Naive thymus-derived CD4-positive, alpha-beta T cell (primary cell): ENCODE data around the gene HOATZ. TPM values are rescaled to one million over a fixed set of nuclear protein-coding genes. Genes with fewer than 3 reads are reported as not detected.

Experiments used
- ATAC-seq: fragments of 150-1000 bp; cut with Tn5 transposase; 2 replicates; pipeline ENCODE4 v1.10.0; 2021; ENCODE audit warnings: mild to moderate bottlenecking, moderate library complexity
- CTCF ChIA-PET: fragments of 350-600 bp; sonication (Branson Sonifier 250); formaldehyde crosslinking; loops from one replicate; lab custom pipeline; 2021; ENCODE audit warnings: antibody characterized with exemption; lab: Charles Lee
- POLR2A ChIA-PET: fragments of 350-600 bp; sonication (Branson Sonifier 250); formaldehyde crosslinking; loops from one replicate; lab custom pipeline; 2021; ENCODE audit warnings: antibody characterized with exemption, inconsistent platforms; lab: Charles Lee
- DNase-seq, 9 donors: peaks; one replicate each; pipeline versions ENCODE4 v3.0.0 to v3.0.0-alpha.2; 2020 to 2022; ENCODE audit warnings: mixed read lengths in 1 of 9
- H3K27ac ChIP-seq: one replicate; pipeline ENCODE4 v1.7.0; 2013; ENCODE audit warnings: mild to moderate bottlenecking, low read depth, low read length, moderate library complexity
- H3K27me3 ChIP-seq, 2 donors: one replicate each; pipeline ENCODE4 v1.7.0; 2013; ENCODE audit warnings: low read length in 2 of 2, mild to moderate bottlenecking in 2 of 2, moderate library complexity in 2 of 2; ENCODE audit not compliant: control insufficient read depth in 2 of 2, insufficient read depth in 2 of 2
- H3K36me3 ChIP-seq, 3 experiments: 1 replicate in 2 of 3; 2 replicates in 1 of 3; pipeline ENCODE4 v1.7.0; 2013; ENCODE audit warnings: low read length in 3 of 3, mild to moderate bottlenecking in 3 of 3, moderate library complexity in 1 of 3; ENCODE audit not compliant: insufficient read depth in 3 of 3, control insufficient read depth in 2 of 3
- H3K4me1 ChIP-seq, 2 donors: one replicate each; pipeline ENCODE4 v1.7.0; 2013; ENCODE audit warnings: low read length in 2 of 2, mild to moderate bottlenecking in 2 of 2, moderate library complexity in 1 of 2; ENCODE audit not compliant: control insufficient read depth in 2 of 2, insufficient read depth in 2 of 2
- H3K4me3 ChIP-seq: 2 replicates; pipeline ENCODE4 v1.7.0; 2013; ENCODE audit warnings: mild to moderate bottlenecking, low read length
- H3K9me3 ChIP-seq, 3 experiments: 1 replicate in 2 of 3; 2 replicates in 1 of 3; pipeline ENCODE4 v1.7.0; 2013; ENCODE audit warnings: low read length in 3 of 3; ENCODE audit not compliant: control insufficient read depth in 2 of 3
- H3K27ac Mint-ChIP-seq, 9 donors: one replicate each; pipeline ENCODE4 v1.8.0; 2020 to 2022; ENCODE audit warnings: mixed read lengths in 9 of 9, mild to moderate bottlenecking in 8 of 9, moderate library complexity in 5 of 9, inconsistent platforms in 2 of 9
- H3K27me3 Mint-ChIP-seq, 5 donors: one replicate each; pipeline ENCODE4 v1.8.0; 2021 to 2022; ENCODE audit warnings: mixed read lengths in 5 of 5, mild to moderate bottlenecking in 1 of 5
- H3K36me3 Mint-ChIP-seq, 5 donors: one replicate each; pipeline ENCODE4 v1.8.0; 2020 to 2022; ENCODE audit warnings: mixed read lengths in 5 of 5, mild to moderate bottlenecking in 3 of 5, inconsistent platforms in 1 of 5
- H3K4me1 Mint-ChIP-seq, 7 donors: one replicate each; pipeline ENCODE4 v1.8.0; 2020 to 2022; ENCODE audit warnings: mixed read lengths in 7 of 7, mild to moderate bottlenecking in 3 of 7, inconsistent platforms in 1 of 7
- H3K4me3 Mint-ChIP-seq, 10 donors: one replicate each; pipeline ENCODE4 v1.8.0; 2020 to 2022; ENCODE audit warnings: mild to moderate bottlenecking in 10 of 10, mixed read lengths in 10 of 10, moderate library complexity in 6 of 10, inconsistent platforms in 2 of 10
- H3K9me3 Mint-ChIP-seq, 11 donors: one replicate each; pipeline ENCODE4 v1.8.0; 2020 to 2022; ENCODE audit warnings: mixed read lengths in 11 of 11, mild to moderate bottlenecking in 4 of 11, inconsistent platforms in 1 of 11, moderate library complexity in 1 of 11
- intact Hi-C, 2 donors: fragments of 100-400 bp; cut with micrococcal nuclease; formaldehyde crosslinking; loops; one replicate each; pipeline ENCODE4 v1.15.1; 2023
- polyA plus RNA-seq, 2 donors: library from polyadenylated mRNA; unstranded; fragments of 300-500 nt; fragmentation: Illumina TruSeq; gene quantifications; one replicate each; pipeline ENCODE4 v1.2.3, GENCODE V29; 2021
- total RNA-seq, 6 experiments: library from RNA in 5 of 6; stranded (reverse) in 5 of 6; gene quantifications; 1 replicate in 5 of 6; 2 replicates in 1 of 6; pipeline ENCODE4 v1.2.3 and lab custom pipeline; 2021 to 2026

The HOATZ gene
- total and polyA plus RNA-seq, 7 experiments from 2014 or later = not detected

DNA sequence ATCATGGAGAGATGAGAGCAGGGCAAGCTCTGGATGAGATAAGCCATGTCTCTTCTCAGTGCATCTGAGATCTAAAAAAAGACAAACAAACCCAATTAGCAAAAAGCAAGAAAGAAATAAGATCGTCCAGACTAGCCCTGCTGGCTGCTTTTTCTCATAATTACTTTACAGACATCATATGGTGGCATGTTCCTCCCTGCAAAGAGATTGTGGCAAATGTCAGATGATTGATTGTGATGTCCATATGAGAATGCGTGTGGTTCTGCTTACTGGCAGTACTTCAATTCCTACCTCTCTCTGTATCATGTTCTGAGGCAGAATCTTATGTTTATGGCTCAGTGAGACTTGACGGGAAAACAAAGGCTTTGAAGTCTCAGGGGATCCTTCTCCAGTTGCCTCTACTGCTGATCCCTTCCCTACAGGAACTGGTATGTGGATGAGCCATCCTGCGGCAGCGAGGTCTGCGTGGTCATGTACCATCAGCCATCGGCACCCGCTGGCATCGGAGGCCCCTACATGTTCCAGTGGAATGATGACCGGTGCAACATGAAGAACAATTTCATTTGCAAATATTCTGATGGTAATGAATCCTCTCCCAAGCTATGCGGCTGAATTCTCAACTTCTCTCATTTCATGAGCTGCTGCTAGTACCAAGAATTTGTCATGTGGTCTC, 34.8 kb downstream of the HOATZ start:
- peaks cover 0 to 1% (median 0%) of the 10 kb centered on the region in 5 donors for H3K36me3 Mint-ChIP-seq
- ATAC-seq = no peak
- DNase-seq = no peak
- Histone ChIP-seq H3K4me1 (no peaks in the 10 kb centered on the region), H3K4me3 (no peak overlapping the region), H3K27ac (no peak overlapping the region), H3K9me3 (no peaks in the 10 kb centered on the region), H3K36me3 (no peaks in the 10 kb centered on the region), H3K27me3 (no peaks in the 10 kb centered on the region)
- H3K27me3 Mint-ChIP-seq = peaks cover 5 to 39% (median 20%) of the 10 kb centered on the region in 5 donors
- H3K27ac Mint-ChIP-seq = no peak overlapping the region
- H3K4me1 Mint-ChIP-seq = no peaks in the 10 kb centered on the region
- CTCF ChIA-PET = no interaction called here
- H3K4me3 Mint-ChIP-seq = no peak overlapping the region
- intact Hi-C loops = no loop called here
- no peaks in the 10 kb centered on the region for H3K9me3 Mint-ChIP-seq
- POLR2A ChIA-PET = no interaction called here

DNA sequence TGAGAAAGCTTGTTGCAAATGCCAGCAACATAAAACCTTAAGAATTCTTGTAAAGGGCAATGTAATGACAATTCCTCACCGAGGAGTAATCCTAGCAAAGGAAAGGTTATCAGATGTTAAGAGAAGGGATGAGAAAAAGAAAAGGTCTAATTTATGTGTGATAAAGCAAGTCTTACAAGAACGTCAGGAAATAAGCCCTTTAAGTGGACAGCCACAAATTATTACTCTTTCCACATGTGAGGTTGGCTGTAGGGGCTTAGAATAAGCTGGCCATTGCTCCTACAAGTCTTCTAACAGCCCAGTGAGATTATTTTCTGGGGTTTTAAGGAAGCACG, 35.3 kb downstream of the HOATZ start:
- Mint-ChIP-seq H3K27ac (no peak overlapping the region), H3K4me3 (no peak overlapping the region), H3K36me3 (peaks cover 0 to 1% (median 0%) of the 10 kb centered on the region in 5 donors), H3K27me3 (peaks cover 4 to 35% (median 20%) of the 10 kb centered on the region in 5 donors), H3K9me3 (no peaks in the 10 kb centered on the region), H3K4me1 (no peaks in the 10 kb centered on the region)
- no peaks in the 10 kb centered on the region for H3K36me3 ChIP-seq
- no peak for DNase-seq
- intact Hi-C loops = no loop called here
- POLR2A ChIA-PET = no interaction called here
- no peak overlapping the region for H3K27ac ChIP-seq
- H3K9me3 ChIP-seq = no peaks in the 10 kb centered on the region
- no peak overlapping the region for H3K4me3 ChIP-seq
- no peak for ATAC-seq
- H3K4me1 ChIP-seq = no peaks in the 10 kb centered on the region
- H3K27me3 ChIP-seq = no peaks in the 10 kb centered on the region
- CTCF ChIA-PET = no interaction called here

DNA sequence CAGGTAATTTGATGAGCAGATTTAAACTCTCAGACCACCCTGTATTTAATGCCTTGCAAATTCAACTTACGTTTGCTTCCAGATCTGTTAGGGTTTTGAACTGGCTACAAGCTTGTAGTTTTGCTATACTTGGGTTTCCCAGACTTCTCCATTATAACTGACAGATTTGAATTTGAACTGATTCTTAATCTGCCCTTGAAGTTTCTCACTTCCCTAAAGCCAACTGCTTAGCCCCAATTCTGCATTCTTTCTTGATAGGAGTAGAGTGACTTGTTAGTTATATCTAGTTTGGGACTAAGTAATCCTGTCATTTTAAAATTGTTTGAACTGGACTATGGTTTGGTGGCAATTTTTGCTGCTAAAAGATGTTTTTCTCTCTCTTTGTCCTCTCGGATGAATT, 35.7 kb downstream of the HOATZ start:
- Mint-ChIP-seq H3K9me3 (peaks cover 0 to 2% (median 1%) of the 10 kb centered on the region in 11 donors), H3K36me3 (peaks cover 0 to 3% (median 2%) of the 10 kb centered on the region in 5 donors), H3K27ac (no peak overlapping the region), H3K27me3 (peaks cover 4 to 32% (median 20%) of the 10 kb centered on the region in 5 donors), H3K4me3 (no peak overlapping the region), H3K4me1 (no peaks in the 10 kb centered on the region)
- H3K36me3 ChIP-seq = no peaks in the 10 kb centered on the region
- no peaks in the 10 kb centered on the region for H3K9me3 ChIP-seq
- ChIA-PET CTCF (no interaction called here), POLR2A (no interaction called here)
- no peak for DNase-seq
- H3K27me3 ChIP-seq = no peaks in the 10 kb centered on the region
- H3K27ac ChIP-seq = no peak overlapping the region
- no peak for ATAC-seq
- no peak overlapping the region for H3K4me3 ChIP-seq
- H3K4me1 ChIP-seq = no peaks in the 10 kb centered on the region
- intact Hi-C loops = no loop called here

DNA sequence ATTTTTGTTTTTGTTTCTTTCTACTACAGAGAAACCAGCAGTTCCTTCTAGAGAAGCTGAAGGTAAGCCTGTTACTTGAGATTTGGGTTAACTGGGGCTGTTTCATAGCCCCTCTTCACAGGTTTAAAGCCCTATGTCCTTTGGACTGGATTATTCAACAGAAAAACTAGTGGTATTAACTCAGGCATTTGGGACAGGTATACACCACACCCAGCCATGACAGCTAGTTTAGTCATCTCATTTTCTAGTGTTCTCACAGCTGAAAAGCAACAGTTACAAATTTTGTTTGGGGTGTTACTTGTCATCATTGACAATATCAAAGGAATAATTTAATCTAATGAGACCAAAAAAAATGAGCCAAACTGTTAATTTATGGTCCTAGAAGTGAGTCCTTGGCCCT, 40.0 kb downstream of the HOATZ start:
- Histone ChIP-seq H3K36me3 (no peaks in the 10 kb centered on the region), H3K9me3 (peaks cover 0 to 5% (median 0%) of the 10 kb centered on the region in 3 experiments), H3K4me3 (no peak overlapping the region), H3K27ac (no peak overlapping the region), H3K4me1 (no peaks in the 10 kb centered on the region), H3K27me3 (no peaks in the 10 kb centered on the region)
- POLR2A ChIA-PET = no interaction called here
- CTCF ChIA-PET = no interaction called here
- ATAC-seq = no peak
- peaks cover 4 to 17% (median 13%) of the 10 kb centered on the region in 5 donors for H3K27me3 Mint-ChIP-seq
- H3K4me3 Mint-ChIP-seq = no peak overlapping the region
- H3K9me3 Mint-ChIP-seq = peaks cover 0 to 17% (median 10%) of the 10 kb centered on the region in 11 donors
- H3K4me1 Mint-ChIP-seq = no peaks in the 10 kb centered on the region
- no peak for DNase-seq
- no peak overlapping the region for H3K27ac Mint-ChIP-seq
- intact Hi-C loops = no loop called here
- peaks cover 0 to 13% (median 6%) of the 10 kb centered on the region in 5 donors for H3K36me3 Mint-ChIP-seq

DNA sequence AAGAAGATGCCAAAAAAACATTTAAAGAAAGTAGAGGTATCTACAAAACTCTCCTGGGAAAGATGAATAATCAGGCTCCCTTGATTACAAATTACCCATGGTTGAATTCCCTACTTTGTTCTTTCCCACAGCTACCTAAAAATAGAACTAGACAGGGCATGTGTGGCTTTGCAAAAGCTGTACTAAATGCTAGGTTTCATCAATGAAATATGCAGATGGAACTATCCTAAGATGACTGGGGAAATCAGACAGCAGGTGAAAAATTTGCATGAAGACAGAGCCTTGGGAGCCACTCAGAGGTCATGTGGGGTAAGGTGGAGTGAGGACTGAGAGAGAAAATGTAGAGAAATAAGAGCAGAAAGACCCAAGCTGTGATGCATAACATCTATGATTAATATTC, 40.7 kb downstream of the HOATZ start:
- ATAC-seq (no peak), DNase-seq (no peak)
- H3K4me3 ChIP-seq = no peak overlapping the region
- peaks cover 0 to 13% (median 6%) of the 10 kb centered on the region in 5 donors for H3K36me3 Mint-ChIP-seq
- CTCF ChIA-PET = no interaction called here
- peaks cover 0 to 5% (median 0%) of the 10 kb centered on the region in 3 experiments for H3K9me3 ChIP-seq
- POLR2A ChIA-PET = no interaction called here
- peaks cover 4 to 19% (median 10%) of the 10 kb centered on the region in 5 donors for H3K27me3 Mint-ChIP-seq
- intact Hi-C loops = no loop called here
- H3K27ac ChIP-seq = no peak overlapping the region
- no peak overlapping the region for H3K27ac Mint-ChIP-seq
- no peaks in the 10 kb centered on the region for H3K36me3 ChIP-seq
- no peaks in the 10 kb centered on the region for H3K27me3 ChIP-seq
- H3K4me1 Mint-ChIP-seq = no peaks in the 10 kb centered on the region
- H3K4me1 ChIP-seq = no peaks in the 10 kb centered on the region
- H3K9me3 Mint-ChIP-seq = peaks cover 0 to 17% (median 10%) of the 10 kb centered on the region in 11 donors
- H3K4me3 Mint-ChIP-seq = no peak overlapping the region

DNA sequence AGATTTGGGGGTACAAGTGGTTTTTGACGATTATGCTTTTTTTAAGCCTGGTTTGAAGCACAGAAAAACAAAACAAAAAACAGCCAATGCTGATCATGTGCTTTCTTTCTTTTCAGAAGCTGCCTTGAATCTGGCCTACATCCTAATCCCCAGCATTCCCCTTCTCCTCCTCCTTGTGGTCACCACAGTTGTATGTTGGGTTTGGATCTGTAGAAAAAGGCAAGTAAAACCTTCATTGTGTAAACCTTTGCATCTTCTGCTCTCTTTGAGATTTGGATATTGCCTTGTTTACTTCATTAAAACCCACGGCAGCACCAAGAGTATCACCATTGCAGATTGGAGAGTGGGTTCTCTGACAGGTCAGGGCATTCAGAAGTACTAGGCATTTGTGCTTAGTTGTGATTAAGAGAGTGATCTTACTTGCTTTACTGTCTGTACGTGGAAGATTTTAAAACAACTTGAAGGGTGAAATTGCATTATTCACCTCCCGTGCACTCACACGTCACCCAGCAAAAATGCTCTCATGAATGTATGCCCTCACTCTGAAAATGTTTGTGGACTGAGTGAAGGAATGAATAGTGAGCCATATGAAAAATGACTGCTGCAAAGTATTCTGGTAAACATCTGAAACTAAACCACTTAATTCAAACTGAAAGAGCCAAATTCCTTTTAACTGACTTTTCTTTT, 43.0 kb downstream of the HOATZ start:
- Histone ChIP-seq H3K36me3 (no peaks in the 10 kb centered on the region), H3K4me1 (no peaks in the 10 kb centered on the region), H3K9me3 (peaks cover 0 to 5% (median 0%) of the 10 kb centered on the region in 3 experiments), H3K27ac (no peak overlapping the region), H3K27me3 (no peaks in the 10 kb centered on the region), H3K4me3 (no peak overlapping the region)
- intact Hi-C loops = no loop called here
- no peak for ATAC-seq
- Mint-ChIP-seq H3K9me3 (peaks cover 0 to 17% (median 10%) of the 10 kb centered on the region in 11 donors), H3K27ac (peak overlapping the region in 1 of 9 donors; percentile 13), H3K4me1 (peaks cover 0 to 1% (median 0%) of the 10 kb centered on the region in 7 donors), H3K36me3 (peaks cover 0 to 13% (median 6%) of the 10 kb centered on the region in 5 donors), H3K4me3 (no peak overlapping the region), H3K27me3 (peaks cover 0 to 9% (median 4%) of the 10 kb centered on the region in 5 donors)
- CTCF ChIA-PET = no interaction called here
- POLR2A ChIA-PET = no interaction called here
- DNase-seq = no peak
